Right cardiac atrium (tissue), 5 donors: ENCODE measurements around the gene SSMEM1. TPM values are rescaled to one million over a fixed set of nuclear protein-coding genes. Genes with fewer than 3 reads are reported as not detected.
"Not testable (repeated sequence)": the region's sequence is repeated elsewhere in the genome, so short reads cannot be mapped to it uniquely, and the experiment has no call there.

Experiments
- ATAC-seq, 2 donors: fragments of 200-7000 bp; cut with Tn5 transposase; one replicate each; pipeline versions ENCODE4 v1.8.0 to v1.9.1; 2020; ENCODE audit warnings: moderate library complexity in 2 of 2, mild to moderate bottlenecking in 1 of 2
- DNase-seq, 3 donors: peaks; one replicate each; pipeline ENCODE4 v3.0.0-alpha.2; 2020
- H3K27ac ChIP-seq: one replicate; pipeline ENCODE4 v1.5.1; 2013; ENCODE audit warnings: mild to moderate bottlenecking, low read length, control low read depth, moderate library complexity
- H3K27me3 ChIP-seq: one replicate; pipeline ENCODE4 v1.6.1; 2013; ENCODE audit not compliant: control insufficient read depth, insufficient read depth
- H3K4me1 ChIP-seq: one replicate; pipeline ENCODE4 v1.6.1; 2013; ENCODE audit warnings: low read length; ENCODE audit not compliant: control insufficient read depth, insufficient read depth
- H3K4me3 ChIP-seq: one replicate; pipeline ENCODE4 v1.5.1; 2013; ENCODE audit warnings: low read length, control low read depth
- H3K9me3 ChIP-seq: one replicate; pipeline ENCODE4 v1.6.1; 2013; ENCODE audit warnings: low read length; ENCODE audit not compliant: control insufficient read depth
- WGBS: extraction: QIAGEN DNeasy Blood & Tissue Kit; methylation state at CpG from one replicate; pipeline ENCODE4 v1.1.7; 2013; 5-methylcytosine and 5-hydroxymethylcytosine counted together
- intact Hi-C, 4 donors: fragments of 100-400 bp; cut with DNase I; formaldehyde crosslinking; loops; one replicate each; pipeline versions ENCODE4 v1.11.0 to v1.14.0; 2022 to 2023
- long read RNA-seq, 4 donors: library from polyadenylated mRNA; unstranded; transcript quantifications; one replicate each; pipeline ENCODE4 v2.0.0, GENCODE V29; 2020 to 2021
- polyA plus RNA-seq: library from polyadenylated mRNA; stranded (reverse); fragments of 200-250 nt; gene quantifications from one replicate; pipeline ENCODE4 v1.2.3, GENCODE V29; 2013
- total RNA-seq, 4 donors: library from RNA; stranded (reverse); fragmentation: NEBNext Ultra II Directional; extraction: Animal tissue kit (Norgen Biotek cat#: 25700); gene quantifications; one replicate each; pipeline ENCODE4 v1.2.1, GENCODE V29; 2021
- donor health status: healthy with polysubstance abuse.
- donor health status: DM: no; HTN: yes; CAD: no.
- donor health status: DM: no; HTN: no; CAD: no.
- donor health status: DM: no; HTN: yes; CAD: no; lungs with severe emphysema.
- donor health status: DM: yes; HTN: yes; CAD: no.

The SSMEM1 gene
- total RNA-seq (not detected), polyA plus RNA-seq (not detected)
- long read RNA-seq, donor 1: 0 reads
- long read RNA-seq, donor 2: 0 reads
- long read RNA-seq, donor 3: 0 reads
- long read RNA-seq, donor 4: 0 reads

GRCh38 chr7:130207642-130208041 is at the start of gene SSMEM1:
Gene SSMEM1 (plus strand): TSS chr7:130207860. CDS start chr7:130207911, 51 bp downstream.
- intact Hi-C loops: no loop called here
- DNase-seq (no peak), ATAC-seq (no peak)
- H3K9me3 ChIP-seq: no peaks in the 10 kb centered on the region
- no peak within 1 kb of the TSS for H3K27ac ChIP-seq
- H3K4me1 ChIP-seq: no peaks in the 10 kb centered on the region
- H3K4me3 ChIP-seq: no peak within 1 kb of the TSS
- no peaks in the 10 kb centered on the region for H3K27me3 ChIP-seq

GRCh38 chr7:130160023-130160422 is 47.6 kb upstream of the SSMEM1 start:
- intact Hi-C loops: no loop called here
- Histone ChIP-seq H3K27me3 (no peaks in the 10 kb centered on the region), H3K4me3 (no peak overlapping the region), H3K9me3 (no peaks in the 10 kb centered on the region), H3K27ac (no peak overlapping the region), H3K4me1 (no peaks in the 10 kb centered on the region)
- ATAC-seq: no peak
- WGBS: 99% methylated on average over 2 of the region's 2 CpGs
- no peak for DNase-seq

DNA sequence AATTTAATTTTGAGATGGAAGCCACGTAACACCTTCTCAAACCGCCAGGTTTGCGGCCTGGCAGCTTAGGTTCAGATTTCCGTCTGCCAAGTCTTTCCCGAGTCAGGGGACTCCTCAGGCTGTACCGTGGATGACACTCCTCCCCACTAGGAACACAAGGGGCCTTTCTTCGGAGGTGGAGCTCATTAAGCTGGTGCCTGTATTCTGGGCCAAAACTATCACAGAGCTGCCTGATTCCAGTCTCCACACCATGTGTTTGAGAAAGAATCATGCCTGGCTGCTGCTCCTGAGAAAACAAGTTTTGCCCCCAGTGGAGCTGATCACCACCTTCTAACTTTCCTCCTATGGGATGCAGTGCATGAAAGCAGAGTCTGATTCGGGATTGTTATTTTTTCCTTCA is 47.2 kb upstream of the SSMEM1 start:
- WGBS: 89% methylated on average over 8 of the region's 8 CpGs
- no peak for ATAC-seq
- no peaks in the 10 kb centered on the region for H3K9me3 ChIP-seq
- H3K27me3 ChIP-seq: no peaks in the 10 kb centered on the region
- no peaks in the 10 kb centered on the region for H3K4me1 ChIP-seq
- H3K27ac ChIP-seq: no peak overlapping the region
- no peak for DNase-seq
- no peak overlapping the region for H3K4me3 ChIP-seq
- intact Hi-C loops: no loop called here

- Histone ChIP-seq H3K4me3 (no peak overlapping the region), H3K27me3 (no peaks in the 10 kb centered on the region), H3K4me1 (no peaks in the 10 kb centered on the region), H3K27ac (no peak overlapping the region), H3K9me3 (no peaks in the 10 kb centered on the region)
- DNase-seq: no peak
- intact Hi-C loops: no loop called here
- WGBS: 92% methylated on average over 5 of the region's 5 CpGs
- no peak for ATAC-seq
These were observed 45.5 kb upstream of the SSMEM1 start for GRCh38 chr7:130162196-130162595.

DNA sequence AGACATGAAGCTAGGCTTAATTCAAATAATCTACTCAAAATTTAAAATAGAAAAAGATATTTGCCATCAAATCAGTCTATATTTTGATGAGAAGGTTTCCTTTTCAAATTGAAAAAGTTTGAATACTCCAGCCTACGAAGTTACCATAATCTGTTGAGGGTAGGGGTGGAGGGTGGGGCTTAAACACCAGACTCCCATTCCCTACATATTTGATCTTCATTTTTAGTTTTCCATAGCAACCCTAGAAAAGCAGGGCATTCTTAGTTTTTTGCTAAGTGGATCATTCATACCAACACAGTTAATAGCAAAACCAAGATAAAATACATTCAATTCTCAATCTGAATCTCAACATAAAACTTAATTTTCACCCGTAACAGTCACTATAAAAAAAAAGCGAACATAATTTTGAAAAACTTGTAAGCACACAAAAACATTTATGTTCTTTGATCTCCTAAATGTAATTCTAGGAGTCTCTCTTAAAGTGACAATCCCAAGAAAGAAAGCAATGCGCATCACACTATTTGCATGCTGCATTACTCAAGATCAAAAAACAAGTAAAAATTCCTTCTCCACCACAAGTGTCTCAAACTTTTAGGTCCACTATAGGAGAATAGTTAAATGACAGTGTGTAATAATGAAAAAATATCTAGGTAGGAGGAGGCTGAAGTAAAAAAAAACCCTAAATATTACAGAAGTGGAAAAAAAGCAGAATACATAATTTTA is 33.3 kb upstream of the SSMEM1 start:
- H3K9me3 ChIP-seq: no peaks in the 10 kb centered on the region
- no peak overlapping the region for H3K4me3 ChIP-seq
- intact Hi-C loops: no loop called here
- no peak overlapping the region for H3K27ac ChIP-seq
- H3K4me1 ChIP-seq: no peaks in the 10 kb centered on the region
- ATAC-seq: no peak
- DNase-seq: no peak
- WGBS: 96% methylated on average over 4 of the region's 4 CpGs
- H3K27me3 ChIP-seq: no peaks in the 10 kb centered on the region

- Histone ChIP-seq H3K4me3 (no peak overlapping the region), H3K4me1 (no peaks in the 10 kb centered on the region), H3K27me3 (no peaks in the 10 kb centered on the region), H3K27ac (no peak overlapping the region), H3K9me3 (no peaks in the 10 kb centered on the region)
- intact Hi-C loops: no loop called here
- ATAC-seq: no peak
- 91% methylated on average over 4 of the region's 4 CpGs for WGBS
- DNase-seq: no peak
These were observed 29.4 kb upstream of the SSMEM1 start for GRCh38 chr7:130178251-130178650.

DNA sequence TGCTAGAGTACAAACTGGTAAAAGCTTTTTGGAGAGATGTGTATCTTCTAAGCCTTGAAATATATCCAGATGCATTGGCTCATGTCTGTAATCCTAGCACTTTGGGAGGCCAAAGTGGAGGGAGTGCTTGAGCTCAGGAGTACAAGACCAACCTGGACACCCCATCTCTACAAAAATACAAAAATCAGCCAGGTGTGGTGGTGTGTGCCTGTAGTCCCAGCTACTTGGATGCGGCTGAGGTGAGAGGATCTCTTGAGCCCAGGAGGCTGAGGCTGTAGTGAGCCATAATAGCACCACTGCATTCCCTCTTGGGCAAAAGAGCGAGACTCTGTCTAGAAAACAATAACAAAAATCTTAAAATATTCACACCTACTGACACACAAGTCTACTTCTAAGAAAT is 28.0 kb upstream of the SSMEM1 start:
- Histone ChIP-seq H3K9me3 (no peaks in the 10 kb centered on the region), H3K27me3 (no peaks in the 10 kb centered on the region), H3K27ac (no peak overlapping the region), H3K4me3 (no peak overlapping the region), H3K4me1 (no peaks in the 10 kb centered on the region)
- ATAC-seq (no peak), DNase-seq (no peak)
- over 99% methylated on average over 2 of the region's 2 CpGs for WGBS
- intact Hi-C loops: no loop called here

- intact Hi-C loops: no loop called here
- 95% methylated on average over 9 of the region's 9 CpGs for WGBS
- DNase-seq (no peak), ATAC-seq (no peak)
- Histone ChIP-seq H3K27ac (no peak overlapping the region), H3K4me3 (no peak overlapping the region), H3K4me1 (no peaks in the 10 kb centered on the region), H3K9me3 (no peaks in the 10 kb centered on the region), H3K27me3 (no peaks in the 10 kb centered on the region)
These were observed 26.9 kb upstream of the SSMEM1 start for GRCh38 chr7:130180571-130181262.

- no peak overlapping the region for H3K27ac ChIP-seq
- H3K4me3 ChIP-seq: no peak overlapping the region
- DNase-seq (no peak), ATAC-seq (no peak)
- H3K27me3 ChIP-seq: no peaks in the 10 kb centered on the region
- H3K9me3 ChIP-seq: no peaks in the 10 kb centered on the region
- H3K4me1 ChIP-seq: no peaks in the 10 kb centered on the region
- WGBS: 97% methylated on average over 2 of the region's 2 CpGs
- intact Hi-C loops: no loop called here
These were observed 26.4 kb upstream of the SSMEM1 start for GRCh38 chr7:130181263-130181605.

GRCh38 chr7:130182990-130183389 is 24.7 kb upstream of the SSMEM1 start:
- intact Hi-C loops: no loop called here
- H3K9me3 ChIP-seq: no peaks in the 10 kb centered on the region
- H3K27me3 ChIP-seq: no peaks in the 10 kb centered on the region
- 84% methylated on average over 2 of the region's 2 CpGs for WGBS
- no peaks in the 10 kb centered on the region for H3K4me1 ChIP-seq
- ATAC-seq: no peak
- DNase-seq: no peak
- H3K4me3 ChIP-seq: no peak overlapping the region
- no peak overlapping the region for H3K27ac ChIP-seq

DNA sequence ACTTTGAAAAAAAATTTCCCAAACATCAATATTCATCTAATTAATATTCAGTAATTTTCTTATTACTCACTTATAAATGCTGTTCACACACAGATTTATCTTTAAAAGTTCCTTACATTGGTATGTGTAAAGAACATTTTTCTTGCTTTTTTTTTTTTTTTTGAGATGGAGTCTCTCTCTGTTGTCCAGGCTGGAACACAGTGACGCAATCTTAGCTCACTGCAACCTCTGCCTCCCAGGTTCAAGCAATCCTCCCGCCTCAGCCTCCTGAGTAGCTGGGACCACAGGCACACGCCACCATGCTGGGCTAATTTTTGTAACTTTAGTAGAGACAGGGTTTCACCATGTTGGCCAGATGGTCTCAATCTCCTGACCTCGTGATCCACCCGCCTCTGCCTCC is 23.3 kb upstream of the SSMEM1 start:
- H3K4me3 ChIP-seq, H3K4me1 ChIP-seq, ATAC-seq, H3K27me3 ChIP-seq, H3K9me3 ChIP-seq, H3K27ac ChIP-seq, DNase-seq, intact Hi-C loops: not testable (repeated sequence)
- 97% methylated on average over 5 of the region's 5 CpGs for WGBS
